OCI-LY7 (cell line): ENCODE results near the gene NSMF. TPM values are rescaled to one million over a fixed set of nuclear protein-coding genes. Genes with fewer than 3 reads are reported as not detected.

Source experiments
- BruUV-seq: library from RNA; stranded (reverse); fragments of 400-500 nt; replicated peaks from 2 replicates; lab custom pipeline; 2021; lab: Mats Ljungman, UMichigan
- CTCF ChIA-PET: fragments of 300-600 bp; sonication (Branson Sonifier 250); formaldehyde crosslinking; loops from one replicate; lab custom pipeline; 2022; ENCODE audit warnings: antibody characterized with exemption; ENCODE audit not compliant: unreplicated experiment; lab: Charles Lee
- POLR2A ChIA-PET: fragments of 300-600 bp; sonication (Branson Sonifier 250); formaldehyde crosslinking; loops from one replicate; lab custom pipeline; 2022; ENCODE audit warnings: antibody characterized with exemption; lab: Charles Lee
- DNase-seq: peaks from one replicate; pipeline ENCODE4 v3.0.0-alpha.2; 2015; ENCODE audit warnings: low spot score
- H2AFZ ChIP-seq: fragments of 200-600 bp; sonication (generic), shearing (Covaris generic); 2 replicates; pipeline ENCODE4 v1.6.1; 2014; ENCODE audit warnings: mild to moderate bottlenecking, antibody characterized with exemption, low read length, moderate library complexity
- H3K27ac ChIP-seq: fragments of 200-600 bp; sonication (generic); 2 replicates; pipeline ENCODE4 v1.5.1; 2014; ENCODE audit warnings: mixed run types, low read depth, mild to moderate bottlenecking, moderate library complexity, low read length, inconsistent platforms; ENCODE audit not compliant: poor library complexity, severe bottlenecking
- H3K36me3 ChIP-seq: fragments of 200-600 bp; sonication (generic); 2 replicates; pipeline ENCODE4 v1.6.1; 2014; ENCODE audit warnings: mild to moderate bottlenecking, antibody characterized with exemption, low read length, moderate library complexity, mixed read lengths; ENCODE audit not compliant: insufficient read depth
- H3K4me1 ChIP-seq: fragments of 200-600 bp; sonication (generic); 2 replicates; pipeline ENCODE4 v1.5.1; 2014; ENCODE audit warnings: mild to moderate bottlenecking, low read length; ENCODE audit not compliant: insufficient read depth, poor library complexity, severe bottlenecking
- H3K4me2 ChIP-seq: fragments of 200-600 bp; sonication (generic); 2 replicates; pipeline ENCODE4 v1.6.1; 2014; ENCODE audit warnings: mild to moderate bottlenecking, low read length
- H3K4me3 ChIP-seq: fragments of 200-600 bp; sonication (generic); 2 replicates; pipeline ENCODE4 v1.5.1; 2014; ENCODE audit warnings: mild to moderate bottlenecking, low read depth, low read length; ENCODE audit not compliant: poor library complexity, severe bottlenecking
- H3K79me2 ChIP-seq: fragments of 200-600 bp; sonication (generic); 2 replicates; pipeline ENCODE4 v1.6.1; 2016; ENCODE audit warnings: low read depth, mild to moderate bottlenecking, low read length, moderate library complexity, mixed read lengths; ENCODE audit not compliant: insufficient read depth
- H3K9me2 ChIP-seq: fragments of 200-600 bp; sonication (generic); 2 replicates; pipeline ENCODE4 v1.6.1; 2016; ENCODE audit warnings: mild to moderate bottlenecking, low read length, mixed read lengths; ENCODE audit not compliant: insufficient read depth
- H3K9me3 ChIP-seq: fragments of 200-600 bp; sonication (generic); 2 replicates; pipeline ENCODE4 v1.6.1; 2014; ENCODE audit warnings: mild to moderate bottlenecking, mixed run types, low read length, mixed read lengths
- H4K20me1 ChIP-seq: fragments of 200-600 bp; sonication (generic); 2 replicates; pipeline ENCODE4 v1.6.1; 2014; ENCODE audit warnings: mild to moderate bottlenecking, antibody characterized with exemption, low read length, moderate library complexity, mixed read lengths; ENCODE audit not compliant: insufficient read depth
- EZH2phosphoT487 ChIP-seq: fragments of 200-600 bp; sonication (generic); IDR thresholded peaks from 2 replicates; pipeline ENCODE4 v1.6.1; 2018; ENCODE audit warnings: low read depth, borderline replicate concordance, mild to moderate bottlenecking, mixed run types, antibody characterized with exemption, low read length, moderate library complexity, mixed read lengths
- intact Hi-C: fragments of 100-400 bp; cut with micrococcal nuclease; formaldehyde crosslinking; loops from one replicate; pipeline ENCODE4 v1.10.0; 2022; ENCODE audit not compliant: unreplicated experiment
- total RNA-seq, 2 experiments: library from RNA; depleted of rRNA in 1 of 2; stranded (reverse); fragments of >200 nt in 1 of 2; shearing (Covaris generic) in 1 of 2; gene quantifications; 2 replicates each; pipeline ENCODE4 v1.2.3, GENCODE V29; 2014 to 2022
- TF ChIP-seq, protein P1 (sequence below): fragments of 200-600 bp; sonication (generic); conservative IDR thresholded peaks from 2 replicates; pipeline ENCODE4 v1.5.1; 2014; ENCODE audit warnings: mild to moderate bottlenecking, antibody characterized with exemption, low read length, moderate library complexity, mixed read lengths

The NSMF gene
- total RNA-seq, 2 experiments from 2014 or later, result 20.3 to 29.8 TPM

DNA sequence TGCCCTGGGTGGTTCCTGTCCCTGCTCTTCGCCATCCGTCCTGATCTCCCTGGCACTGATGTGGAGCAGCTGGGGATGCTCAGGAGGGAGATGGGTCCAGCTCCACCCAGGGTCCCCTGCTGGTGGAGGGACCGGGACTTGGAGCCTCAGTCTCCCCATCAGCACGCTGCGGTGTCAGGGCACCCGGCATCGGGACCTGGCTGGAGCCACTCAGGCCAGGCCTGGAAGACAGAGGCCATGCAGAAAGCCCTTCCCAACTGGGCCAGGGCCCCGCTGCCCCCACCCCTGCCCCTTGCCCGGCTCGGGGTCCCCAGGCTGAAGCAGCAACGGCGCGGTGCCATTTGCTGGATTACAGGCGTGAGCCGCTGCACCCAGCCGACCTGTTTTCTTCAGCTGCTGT is 40.3 kb upstream of the NSMF start:
- Histone ChIP-seq H3K4me1 (no peaks in the 10 kb centered on the region), H3K36me3 (no peaks in the 10 kb centered on the region), H3K9me2 (no peaks in the 10 kb centered on the region), H2AFZ (no peak overlapping the region), H3K4me3 (no peak overlapping the region), H3K9me3 (no peaks in the 10 kb centered on the region), H3K4me2 (no peak overlapping the region), H4K20me1 (no peaks in the 10 kb centered on the region), H3K27ac (no peak overlapping the region), H3K79me2 (no peaks in the 10 kb centered on the region)
- ChIA-PET POLR2A (no interaction called here), CTCF (no interaction called here)
- DNase-seq, result no peak
- intact Hi-C loops, result no loop called here
- TF ChIP-seq, protein P1, sequence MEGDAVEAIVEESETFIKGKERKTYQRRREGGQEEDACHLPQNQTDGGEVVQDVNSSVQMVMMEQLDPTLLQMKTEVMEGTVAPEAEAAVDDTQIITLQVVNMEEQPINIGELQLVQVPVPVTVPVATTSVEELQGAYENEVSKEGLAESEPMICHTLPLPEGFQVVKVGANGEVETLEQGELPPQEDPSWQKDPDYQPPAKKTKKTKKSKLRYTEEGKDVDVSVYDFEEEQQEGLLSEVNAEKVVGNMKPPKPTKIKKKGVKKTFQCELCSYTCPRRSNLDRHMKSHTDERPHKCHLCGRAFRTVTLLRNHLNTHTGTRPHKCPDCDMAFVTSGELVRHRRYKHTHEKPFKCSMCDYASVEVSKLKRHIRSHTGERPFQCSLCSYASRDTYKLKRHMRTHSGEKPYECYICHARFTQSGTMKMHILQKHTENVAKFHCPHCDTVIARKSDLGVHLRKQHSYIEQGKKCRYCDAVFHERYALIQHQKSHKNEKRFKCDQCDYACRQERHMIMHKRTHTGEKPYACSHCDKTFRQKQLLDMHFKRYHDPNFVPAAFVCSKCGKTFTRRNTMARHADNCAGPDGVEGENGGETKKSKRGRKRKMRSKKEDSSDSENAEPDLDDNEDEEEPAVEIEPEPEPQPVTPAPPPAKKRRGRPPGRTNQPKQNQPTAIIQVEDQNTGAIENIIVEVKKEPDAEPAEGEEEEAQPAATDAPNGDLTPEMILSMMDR, result no peak
- no peak for TF ChIP-seq EZH2phosphoT487
- BruUV-seq, result no TSS peak

DNA sequence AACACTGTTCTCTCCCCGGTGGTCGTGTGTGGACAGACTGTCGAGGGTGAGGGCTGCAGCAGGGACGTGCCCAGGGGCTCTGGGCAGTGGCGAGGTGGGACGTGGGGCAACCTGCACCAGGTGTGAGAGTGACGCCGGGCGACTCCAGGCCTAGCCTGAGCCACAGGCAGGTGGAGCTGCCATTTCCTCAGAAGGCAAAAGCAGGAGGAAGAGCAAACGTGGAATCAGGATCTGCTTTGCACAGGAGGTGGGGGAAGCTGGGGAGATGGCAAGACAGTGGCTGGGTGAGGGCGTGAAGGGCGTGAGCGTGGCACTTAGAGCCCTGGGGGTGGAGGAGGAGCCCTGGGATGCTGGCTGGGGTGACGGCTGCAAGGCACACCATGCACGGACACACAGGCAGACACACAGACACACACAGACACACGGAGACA is 39.6 kb upstream of the NSMF start:
- no TSS peak for BruUV-seq
- intact Hi-C loops, result no loop called here
- DNase-seq, result no peak

More for the DNA sequence above, 39.6 kb upstream of the NSMF start:
- Histone ChIP-seq H3K36me3 (no peaks in the 10 kb centered on the region), H3K9me3 (no peaks in the 10 kb centered on the region), H3K27ac (no peak overlapping the region), H4K20me1 (no peaks in the 10 kb centered on the region), H3K9me2 (no peaks in the 10 kb centered on the region), H3K4me2 (no peak overlapping the region), H3K79me2 (no peaks in the 10 kb centered on the region), H3K4me1 (no peaks in the 10 kb centered on the region), H2AFZ (no peak overlapping the region), H3K4me3 (no peak overlapping the region)
- no peak for TF ChIP-seq EZH2phosphoT487
- TF ChIP-seq, protein P1, result no peak
- POLR2A ChIA-PET, result no interaction called here
- CTCF ChIA-PET, result no interaction called here
